Activated naive CD4-positive, alpha-beta T cell treated with anti-CD3 and anti-CD28 coated beads, Interleukin-2, amount 50 U/mL, for 72 hours (primary cell): ENCODE data around the gene IGDCC3. TPM values are rescaled to one million over a fixed set of nuclear protein-coding genes. Genes with fewer than 3 reads are reported as not detected.

Source experiments
- ATAC-seq, 2 donors: fragments of 150-1000 bp; cut with Tn5 transposase; 2 replicates each; pipeline ENCODE4 v1.10.0; 2021; ENCODE audit warnings: mild to moderate bottlenecking in 2 of 2, moderate library complexity in 2 of 2
- DNase-seq, 2 donors: peaks; one replicate each; pipeline ENCODE4 v3.0.0; 2021 to 2022; ENCODE audit warnings: low spot score in 2 of 2
- H3K27ac Mint-ChIP-seq, 2 donors: one replicate each; pipeline ENCODE4 v1.8.0; 2022; ENCODE audit warnings: mild to moderate bottlenecking in 2 of 2, mixed read lengths in 2 of 2
- H3K36me3 Mint-ChIP-seq, 2 donors: one replicate each; pipeline ENCODE4 v1.8.0; 2022; ENCODE audit warnings: mixed read lengths in 2 of 2
- H3K9me3 Mint-ChIP-seq, 2 donors: one replicate each; pipeline ENCODE4 v1.8.0; 2022; ENCODE audit warnings: mixed read lengths in 2 of 2
- total RNA-seq, 2 donors: library from RNA; stranded (reverse); gene quantifications; one replicate each; pipeline ENCODE4 v1.2.3, GENCODE V29; 2022

Gene IGDCC3
- total RNA-seq, 2 donors from 2014 or later: not detected

GRCh38 chr15:65382921-65383320 lies 5.1 kb upstream of the IGDCC3 start:
- DNase-seq: no peak
- no peaks in the 10 kb centered on the region for H3K9me3 Mint-ChIP-seq
- ATAC-seq: no peak
- H3K27ac Mint-ChIP-seq: no peak overlapping the region
- H3K36me3 Mint-ChIP-seq: peaks cover 5% of the 10 kb centered on the region in 2 donors

- ATAC-seq (no peak), DNase-seq (no peak)
- no peak overlapping the region for H3K27ac Mint-ChIP-seq
- H3K36me3 Mint-ChIP-seq: peaks cover 5% of the 10 kb centered on the region in 2 donors
- H3K9me3 Mint-ChIP-seq: no peaks in the 10 kb centered on the region
Observed at GRCh38 chr15:65382146-65382491, 4.3 kb upstream of the IGDCC3 start.

GRCh38 chr15:65381445-65382145 lies 3.8 kb upstream of the IGDCC3 start:
- ATAC-seq (no peak), DNase-seq (no peak)
- Mint-ChIP-seq H3K27ac (no peak overlapping the region), H3K9me3 (no peaks in the 10 kb centered on the region), H3K36me3 (peaks cover 5% of the 10 kb centered on the region in 2 donors)

GRCh38 chr15:65379986-65380385 lies 2.2 kb upstream of the IGDCC3 start:
- Mint-ChIP-seq H3K27ac (no peak overlapping the region), H3K36me3 (peaks cover 5% of the 10 kb centered on the region in 2 donors), H3K9me3 (no peaks in the 10 kb centered on the region)
- DNase-seq: no peak
- no peak for ATAC-seq

- DNase-seq: peak in 1 of 2 donors; percentile 31
- no peak overlapping the region for H3K27ac Mint-ChIP-seq
- peaks cover 5% of the 10 kb centered on the region in 2 donors for H3K36me3 Mint-ChIP-seq
- H3K9me3 Mint-ChIP-seq: no peaks in the 10 kb centered on the region
- peak; percentile 26 to 74 for ATAC-seq
Observed at GRCh38 chr15:65377105-65377975, 462 bp downstream of the IGDCC3 start.

GRCh38 chr15:65376767-65377104 lies 1.1 kb downstream of the IGDCC3 start:
- ATAC-seq (peak; percentile 18 to 54), DNase-seq (no peak)
- Mint-ChIP-seq H3K27ac (no peak overlapping the region), H3K36me3 (peaks cover 5% of the 10 kb centered on the region in 2 donors), H3K9me3 (no peaks in the 10 kb centered on the region)

- H3K36me3 Mint-ChIP-seq: peaks cover 5% of the 10 kb centered on the region in 2 donors
- ATAC-seq: no peak
- no peak for DNase-seq
- H3K27ac Mint-ChIP-seq: no peak overlapping the region
- no peaks in the 10 kb centered on the region for H3K9me3 Mint-ChIP-seq
Observed at GRCh38 chr15:65375871-65376607, 1.8 kb downstream of the IGDCC3 start.

GRCh38 chr15:65374821-65375401 lies 2.9 kb downstream of the IGDCC3 start:
- Mint-ChIP-seq H3K27ac (no peak overlapping the region), H3K9me3 (no peaks in the 10 kb centered on the region), H3K36me3 (peaks cover 5% of the 10 kb centered on the region in 2 donors)
- DNase-seq (no peak), ATAC-seq (no peak)

- H3K9me3 Mint-ChIP-seq: no peaks in the 10 kb centered on the region
- H3K36me3 Mint-ChIP-seq: peaks cover 5% of the 10 kb centered on the region in 2 donors
- DNase-seq (no peak), ATAC-seq (no peak)
- H3K27ac Mint-ChIP-seq: no peak overlapping the region
Observed at GRCh38 chr15:65374334-65374733, 3.5 kb downstream of the IGDCC3 start.

GRCh38 chr15:65373163-65373651 lies 4.6 kb downstream of the IGDCC3 start:
- peaks cover 0 to under 1% of the 10 kb centered on the region in 2 donors for H3K36me3 Mint-ChIP-seq
- H3K9me3 Mint-ChIP-seq: no peaks in the 10 kb centered on the region
- ATAC-seq (no peak), DNase-seq (no peak)
- no peak overlapping the region for H3K27ac Mint-ChIP-seq

GRCh38 chr15:65372787-65373067 lies 5.1 kb downstream of the IGDCC3 start:
- Mint-ChIP-seq H3K36me3 (no peaks in the 10 kb centered on the region), H3K27ac (no peak overlapping the region), H3K9me3 (no peaks in the 10 kb centered on the region)
- DNase-seq (no peak), ATAC-seq (no peak)

- ATAC-seq (no peak), DNase-seq (no peak)
- Mint-ChIP-seq H3K9me3 (no peaks in the 10 kb centered on the region), H3K36me3 (no peaks in the 10 kb centered on the region), H3K27ac (no peak overlapping the region)
Observed at GRCh38 chr15:65371976-65372786, 5.6 kb downstream of the IGDCC3 start.

GRCh38 chr15:65370885-65371284 lies 6.9 kb downstream of the IGDCC3 start:
- no peaks in the 10 kb centered on the region for H3K9me3 Mint-ChIP-seq
- no peaks in the 10 kb centered on the region for H3K36me3 Mint-ChIP-seq
- no peak for ATAC-seq
- DNase-seq: no peak
- no peak overlapping the region for H3K27ac Mint-ChIP-seq

GRCh38 chr15:65369651-65370050 lies 8.2 kb downstream of the IGDCC3 start:
- ATAC-seq (no peak), DNase-seq (no peak)
- H3K27ac Mint-ChIP-seq: peak overlapping the region in 1 of 2 donors; percentile 77
- H3K36me3 Mint-ChIP-seq: no peaks in the 10 kb centered on the region
- no peaks in the 10 kb centered on the region for H3K9me3 Mint-ChIP-seq

- no peak overlapping the region for H3K27ac Mint-ChIP-seq
- no peaks in the 10 kb centered on the region for H3K36me3 Mint-ChIP-seq
- H3K9me3 Mint-ChIP-seq: no peaks in the 10 kb centered on the region
- ATAC-seq: no peak
- no peak for DNase-seq
Observed at GRCh38 chr15:65369212-65369547, 8.6 kb downstream of the IGDCC3 start.
